Stimulated activated naive B cell treated with anti-CD40 and anti-IgM and Interleukin-4, amounts not matched to agents 10 μg/mL and 1 μg/mL and 100 μg/mL, for 72 hours (primary cell): ENCODE results near the gene DGAT2L6.
A peak's percentile ranks its signal among the peaks of the same experiment; 100 is the strongest.

Experiments
- ATAC-seq, 2 donors: fragments of 150-1000 bp; cut with Tn5 transposase; replicated peaks; 2 replicates each; pipeline ENCODE4 v1.10.0; 2021; ENCODE audit warnings: moderate library complexity in 1 of 2
- DNase-seq: peaks from one replicate; pipeline ENCODE4 v3.0.0; 2021
- H3K27ac Mint-ChIP-seq: one replicate; pipeline ENCODE4 v1.8.0; 2022; ENCODE audit warnings: mild to moderate bottlenecking, mixed read lengths
- H3K27me3 Mint-ChIP-seq, 2 donors: one replicate each; pipeline ENCODE4 v1.8.0; 2022; ENCODE audit warnings: mixed read lengths in 2 of 2
- H3K36me3 Mint-ChIP-seq, 2 donors: one replicate each; pipeline ENCODE4 v1.8.0; 2022; ENCODE audit warnings: mixed read lengths in 2 of 2, mild to moderate bottlenecking in 1 of 2
- H3K4me1 Mint-ChIP-seq, 2 donors: one replicate each; pipeline ENCODE4 v1.8.0; 2022; ENCODE audit warnings: mixed read lengths in 2 of 2, mild to moderate bottlenecking in 1 of 2
- H3K4me3 Mint-ChIP-seq, 2 donors: one replicate each; pipeline ENCODE4 v1.8.0; 2022; ENCODE audit warnings: mild to moderate bottlenecking in 2 of 2, mixed read lengths in 2 of 2, moderate library complexity in 1 of 2
- H3K9me3 Mint-ChIP-seq, 2 donors: one replicate each; pipeline ENCODE4 v1.8.0; 2022; ENCODE audit warnings: mixed read lengths in 2 of 2, mild to moderate bottlenecking in 1 of 2

DGAT2L6 gene, protein sequence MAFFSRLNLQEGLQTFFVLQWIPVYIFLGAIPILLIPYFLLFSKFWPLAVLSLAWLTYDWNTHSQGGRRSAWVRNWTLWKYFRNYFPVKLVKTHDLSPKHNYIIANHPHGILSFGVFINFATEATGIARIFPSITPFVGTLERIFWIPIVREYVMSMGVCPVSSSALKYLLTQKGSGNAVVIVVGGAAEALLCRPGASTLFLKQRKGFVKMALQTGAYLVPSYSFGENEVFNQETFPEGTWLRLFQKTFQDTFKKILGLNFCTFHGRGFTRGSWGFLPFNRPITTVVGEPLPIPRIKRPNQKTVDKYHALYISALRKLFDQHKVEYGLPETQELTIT

DNA sequence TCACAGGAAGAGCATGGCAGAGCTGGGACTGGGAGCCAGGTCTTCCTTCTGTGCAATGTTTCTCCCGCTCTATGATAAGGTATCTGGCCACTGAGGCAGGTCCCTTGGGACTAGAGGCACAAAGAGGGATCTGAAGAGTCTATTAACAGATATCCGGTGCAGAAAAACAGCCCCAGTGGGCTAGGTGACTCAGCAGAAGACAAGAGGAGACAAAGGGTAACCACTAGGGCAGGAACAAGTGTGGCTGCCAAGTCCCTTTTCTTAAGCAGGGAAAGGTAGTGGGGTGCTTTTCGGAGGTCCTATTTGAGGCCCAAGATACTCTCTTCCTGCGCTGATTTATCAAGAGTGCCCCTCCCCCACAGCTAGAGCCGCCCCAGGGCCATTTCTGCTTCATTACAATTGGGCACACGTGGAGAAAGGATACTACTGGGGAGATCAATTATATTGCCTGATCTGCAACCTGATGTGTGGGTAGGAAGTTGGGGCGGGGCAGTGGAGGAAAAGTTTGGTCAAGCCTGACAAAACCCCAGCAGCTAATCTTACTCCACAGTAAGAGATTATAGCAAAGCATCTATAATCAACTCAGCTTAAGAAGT, at the start of gene DGAT2L6:
Gene DGAT2L6, plus strand, starts transcription at position 546 of the 596 bp plus-strand sequence. CDS start 100 bp downstream, outside the sequence.
- DNase-seq (peak; percentile 6), ATAC-seq (peak; percentile 51 to 65)
- Mint-ChIP-seq H3K9me3 (no peaks in the 10 kb centered on the region), H3K4me3 (peak within 1 kb of the TSS; percentile 11 to 22), H3K27me3 (no peaks in the 10 kb centered on the region), H3K36me3 (no peaks in the 10 kb centered on the region), H3K27ac (no peak within 1 kb of the TSS), H3K4me1 (peaks cover 6 to 13% of the 10 kb centered on the region in 2 donors)

DNA sequence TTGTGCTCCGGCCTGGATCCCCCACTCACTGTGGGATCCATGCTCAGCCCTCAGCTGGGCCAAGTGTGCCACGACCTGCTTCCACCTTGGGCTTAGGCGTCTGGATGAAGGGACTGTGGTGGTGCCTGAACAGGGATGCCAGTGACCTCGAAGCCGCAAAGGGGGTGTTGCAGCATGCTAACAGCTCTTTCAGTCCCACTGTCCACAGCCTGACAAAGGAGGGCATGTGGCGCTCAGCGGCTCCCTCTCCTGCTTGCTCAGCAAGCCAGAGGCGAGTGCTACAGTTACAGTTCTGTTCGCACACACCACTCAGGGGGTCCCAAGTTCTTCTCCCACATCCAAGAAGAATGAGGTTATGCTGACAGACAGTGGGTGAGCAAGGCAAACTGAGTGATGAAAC, 49.2 kb upstream of the DGAT2L6 start:
- DNase-seq (no peak), ATAC-seq (no peak)
- H3K4me3 Mint-ChIP-seq, result no peak overlapping the region
- H3K27ac Mint-ChIP-seq, result no peak overlapping the region
- H3K4me1 Mint-ChIP-seq, result peaks cover 2 to 4% of the 10 kb centered on the region in 2 donors
- peaks cover 8 to 10% of the 10 kb centered on the region in 2 donors for H3K27me3 Mint-ChIP-seq
- H3K9me3 Mint-ChIP-seq, result no peaks in the 10 kb centered on the region
- no peaks in the 10 kb centered on the region for H3K36me3 Mint-ChIP-seq

GRCh38 chrX:70129816-70130215, 47.5 kb upstream of the DGAT2L6 start:
- peaks cover 0 to 3% of the 10 kb centered on the region in 2 donors for H3K36me3 Mint-ChIP-seq
- H3K27me3 Mint-ChIP-seq, result peaks cover 2 to 8% of the 10 kb centered on the region in 2 donors
- DNase-seq (no peak), ATAC-seq (no peak)
- no peak overlapping the region for H3K27ac Mint-ChIP-seq
- peaks cover 2 to 6% of the 10 kb centered on the region in 2 donors for H3K4me1 Mint-ChIP-seq
- H3K4me3 Mint-ChIP-seq, result no peak overlapping the region
- no peaks in the 10 kb centered on the region for H3K9me3 Mint-ChIP-seq

DNA sequence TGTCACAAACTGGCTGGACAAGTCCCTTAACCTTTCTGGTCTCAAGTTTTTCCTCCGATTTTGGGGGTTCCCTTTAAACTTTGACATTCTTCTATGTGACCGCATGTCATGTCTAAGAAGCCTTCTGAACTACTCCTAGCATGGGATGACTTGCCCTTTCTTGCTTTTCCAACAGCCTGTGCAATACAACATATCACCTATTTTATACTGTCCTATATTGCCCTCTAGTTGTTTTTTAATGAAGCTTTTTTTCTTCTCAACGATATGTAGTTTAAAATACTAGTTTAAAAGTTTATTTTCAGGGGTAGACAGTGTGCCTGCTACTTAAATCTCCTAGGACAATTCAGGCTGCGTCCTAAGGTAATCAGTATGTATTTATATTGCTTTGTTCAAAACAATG, 45.1 kb upstream of the DGAT2L6 start:
- Mint-ChIP-seq H3K4me3 (no peak overlapping the region), H3K27me3 (peaks cover 0 to 8% of the 10 kb centered on the region in 2 donors), H3K9me3 (no peaks in the 10 kb centered on the region), H3K4me1 (peaks cover 10 to 21% of the 10 kb centered on the region in 2 donors), H3K27ac (no peak overlapping the region), H3K36me3 (peaks cover 11 to 12% of the 10 kb centered on the region in 2 donors)
- DNase-seq (no peak), ATAC-seq (no peak)

- Mint-ChIP-seq H3K4me1 (peaks cover 10 to 24% of the 10 kb centered on the region in 2 donors), H3K27ac (peak overlapping the region; percentile 99), H3K36me3 (peaks cover 11 to 15% of the 10 kb centered on the region in 2 donors), H3K27me3 (peaks cover 0 to 8% of the 10 kb centered on the region in 2 donors), H3K9me3 (no peaks in the 10 kb centered on the region), H3K4me3 (peak overlapping the region; percentile 97)
- DNase-seq (no peak), ATAC-seq (peak in 1 of 2 donors; percentile 66)
Observed at GRCh38 chrX:70132877-70133302, 44.4 kb upstream of the DGAT2L6 start.

- DNase-seq, result peak; percentile 70
- Mint-ChIP-seq H3K27me3 (peaks cover 0 to 6% of the 10 kb centered on the region in 2 donors), H3K9me3 (no peaks in the 10 kb centered on the region), H3K4me3 (peak within 1 kb of the TSS; percentile 97), H3K36me3 (peaks cover 11 to 15% of the 10 kb centered on the region in 2 donors), H3K4me1 (peaks cover 7 to 24% of the 10 kb centered on the region in 2 donors), H3K27ac (peak within 1 kb of the TSS; percentile 99)
- peak; percentile 86 to 90 for ATAC-seq
Observed at GRCh38 chrX:70133303-70134115, 43.8 kb upstream of the DGAT2L6 start, which contains the start of gene IGBP1. Gene IGBP1, plus strand, starts transcription at chrX:70133447. Its CDS starts 501 bp downstream, at chrX:70133948.

- H3K9me3 Mint-ChIP-seq, result no peaks in the 10 kb centered on the region
- peak overlapping the region; percentile 97 for H3K4me3 Mint-ChIP-seq
- no peaks in the 10 kb centered on the region for H3K27me3 Mint-ChIP-seq
- H3K27ac Mint-ChIP-seq, result peak overlapping the region; percentile 99
- ATAC-seq, result peak; percentile 6 to 8
- H3K36me3 Mint-ChIP-seq, result peaks cover 11 to 15% of the 10 kb centered on the region in 2 donors
- peaks cover 7 to 24% of the 10 kb centered on the region in 2 donors for H3K4me1 Mint-ChIP-seq
- DNase-seq, result no peak
Observed at GRCh38 chrX:70134116-70134477, 43.2 kb upstream of the DGAT2L6 start.

GRCh38 chrX:70138622-70139021, 38.7 kb upstream of the DGAT2L6 start:
- Mint-ChIP-seq H3K4me3 (no peak overlapping the region), H3K36me3 (peaks cover 27 to 34% of the 10 kb centered on the region in 2 donors), H3K27ac (no peak overlapping the region), H3K27me3 (no peaks in the 10 kb centered on the region), H3K4me1 (peaks cover 10 to 28% of the 10 kb centered on the region in 2 donors), H3K9me3 (no peaks in the 10 kb centered on the region)
- DNase-seq, result no peak
- no peak for ATAC-seq

GRCh38 chrX:70139736-70140135, 37.5 kb upstream of the DGAT2L6 start:
- no peak overlapping the region for H3K4me3 Mint-ChIP-seq

GRCh38 chrX:70141373-70141772, 35.9 kb upstream of the DGAT2L6 start:
- Mint-ChIP-seq H3K36me3 (peaks cover 19 to 28% of the 10 kb centered on the region in 2 donors), H3K27me3 (no peaks in the 10 kb centered on the region), H3K9me3 (no peaks in the 10 kb centered on the region), H3K4me3 (no peak overlapping the region), H3K4me1 (peaks cover 6 to 18% of the 10 kb centered on the region in 2 donors), H3K27ac (no peak overlapping the region)
- DNase-seq, result no peak
- no peak for ATAC-seq

More at GRCh38 chrX:70139736-70140135, 37.5 kb upstream of the DGAT2L6 start:
- no peaks in the 10 kb centered on the region for H3K27me3 Mint-ChIP-seq
- DNase-seq (no peak), ATAC-seq (no peak)
- no peak overlapping the region for H3K27ac Mint-ChIP-seq
- H3K36me3 Mint-ChIP-seq, result peaks cover 24 to 34% of the 10 kb centered on the region in 2 donors
- peaks cover 10 to 28% of the 10 kb centered on the region in 2 donors for H3K4me1 Mint-ChIP-seq
- no peaks in the 10 kb centered on the region for H3K9me3 Mint-ChIP-seq

GRCh38 chrX:70166601-70167590, 10.4 kb upstream of the DGAT2L6 start:
- Mint-ChIP-seq H3K27ac (no peak overlapping the region), H3K4me1 (peaks cover 0 to 3% of the 10 kb centered on the region in 2 donors), H3K27me3 (no peaks in the 10 kb centered on the region), H3K4me3 (no peak overlapping the region), H3K36me3 (peaks cover 7 to 14% of the 10 kb centered on the region in 2 donors), H3K9me3 (no peaks in the 10 kb centered on the region)
- DNase-seq, result no peak
- ATAC-seq, result peak in 1 of 2 donors; percentile 57

DNA sequence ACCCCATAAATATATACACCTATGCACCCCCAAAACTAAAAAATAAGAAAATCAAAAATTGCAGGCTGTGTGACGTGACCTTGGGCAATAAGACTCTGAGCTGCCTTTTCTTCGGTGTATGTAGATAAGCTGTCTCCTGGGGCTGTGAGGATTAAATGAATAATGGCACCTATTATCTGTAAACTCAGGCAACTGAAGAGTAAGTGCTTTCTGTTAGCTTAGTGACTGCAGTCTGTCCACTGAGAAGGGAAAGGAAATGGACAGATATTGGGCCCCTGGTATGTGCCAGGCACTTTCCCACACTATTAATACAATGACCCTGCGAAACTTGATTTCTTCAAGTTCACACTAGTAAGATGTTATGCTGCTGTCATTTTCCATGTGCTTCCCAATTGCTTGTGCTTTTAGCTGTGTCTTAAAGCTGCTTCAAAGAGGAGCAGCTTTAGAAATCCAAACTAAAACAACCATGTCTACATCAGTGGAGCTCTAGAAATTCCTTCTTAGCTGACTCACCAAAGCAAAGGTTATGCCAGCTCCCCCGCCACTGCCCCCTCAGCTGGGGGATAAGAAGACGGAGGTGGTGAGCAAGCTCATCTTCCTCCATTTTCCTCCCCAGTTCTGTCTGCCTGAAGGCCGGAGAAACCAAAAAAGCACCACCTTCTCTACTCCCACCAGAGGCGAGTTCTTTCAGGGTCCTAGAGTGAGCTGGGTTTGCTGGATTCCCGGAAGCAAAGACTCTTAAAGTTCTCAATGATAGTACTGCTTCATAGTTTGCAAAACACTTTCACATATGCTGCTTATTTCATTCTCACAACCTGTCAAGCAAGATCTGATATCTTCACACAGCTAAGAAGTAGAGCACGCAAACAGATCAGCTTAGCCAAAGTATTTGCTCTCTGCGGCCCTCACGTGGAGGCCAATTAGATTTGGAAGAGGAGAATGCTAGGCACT, 8.8 kb upstream of the DGAT2L6 start:
- H3K27me3 Mint-ChIP-seq, result no peaks in the 10 kb centered on the region

More for the DNA sequence above, 8.8 kb upstream of the DGAT2L6 start:
- H3K9me3 Mint-ChIP-seq, result no peaks in the 10 kb centered on the region
- peaks cover 7 to 14% of the 10 kb centered on the region in 2 donors for H3K36me3 Mint-ChIP-seq
- peaks cover 3 to 5% of the 10 kb centered on the region in 2 donors for H3K4me1 Mint-ChIP-seq
- H3K4me3 Mint-ChIP-seq, result no peak overlapping the region
- DNase-seq, result no peak
- ATAC-seq, result no peak
- no peak overlapping the region for H3K27ac Mint-ChIP-seq
